HepG2 (cell line): ENCODE data around the gene TRIM8. TPM values are rescaled to one million over a fixed set of nuclear protein-coding genes. Genes with fewer than 3 reads are reported as not detected.

ENCODE experiments used
- ATAC-seq: fragments of 200-7000 bp; cut with Tn5 transposase; 3 replicates; pipeline ENCODE4 v1.9.1; 2020; ENCODE audit warnings: mild to moderate bottlenecking, moderate library complexity
- BruUV-seq: library from RNA; stranded (reverse); fragments of 400-500 nt; replicated peaks from 2 replicates; lab custom pipeline; 2021; lab: Mats Ljungman, UMichigan
- CTCF ChIA-PET: fragments of 300-600 bp; formaldehyde crosslinking; extraction: SDS; loops from one replicate; lab custom pipeline; 2021; ENCODE audit warnings: low total read pairs, inconsistent platforms, low intra/inter-chr PET ratio; lab: Yijun Ruan, JAX
- POLR2A ChIA-PET: fragments of 350-600 bp; sonication (Branson Sonifier 250); formaldehyde crosslinking; loops from one replicate; lab custom pipeline; 2020; ENCODE audit warnings: antibody characterized with exemption, inconsistent platforms; lab: Yijun Ruan, JAX
- DNase-seq: peaks from one replicate; pipeline ENCODE4 v3.0.0-alpha.2; 2015; ENCODE audit warnings: low spot score
- FAIRE-seq: peaks from 3 replicates; lab custom pipeline; 2011; peaks lifted over from hg19 to GRCh38; lab: Jason Lieb, UNC
- H2AFZ ChIP-seq: one replicate; pipeline ENCODE4 v1.6.1; 2011; ENCODE audit warnings: low read length, inconsistent platforms
- H3K27ac ChIP-seq: fragments of 300-600 bp; 3 replicates; pipeline ENCODE4 v1.8.0; 2011; ENCODE audit warnings: mixed run types, mild to moderate bottlenecking, mixed read lengths, low read length, inconsistent platforms; ENCODE audit not compliant: insufficient read depth; ENCODE audit errors: extremely low read length
- H3K27me3 ChIP-seq, 2 experiments: fragments of 200-600 bp in 1 of 2; 2 replicates in 1 of 2; 3 replicates in 1 of 2; pipeline versions ENCODE4 v1.6.0 to v1.8.0; 2011; ENCODE audit warnings: low read length in 2 of 2, mild to moderate bottlenecking in 2 of 2, moderate library complexity in 2 of 2, inconsistent platforms in 1 of 2; ENCODE audit not compliant: insufficient read depth in 2 of 2, control insufficient read depth in 1 of 2
- H3K36me3 ChIP-seq, 2 experiments: fragments of 200-600 bp in 1 of 2; replicated peaks in 1 of 2; 2 replicates in 1 of 2; 3 replicates in 1 of 2; pipeline versions ENCODE4 v1.5.1 to v1.8.0; 2011; ENCODE audit warnings: low read length in 2 of 2, inconsistent platforms in 1 of 2; ENCODE audit not compliant: insufficient read depth in 2 of 2, control insufficient read depth in 1 of 2
- H3K4me1 ChIP-seq: 2 replicates; pipeline ENCODE4 v1.5.1; 2012; ENCODE audit warnings: low read length, inconsistent platforms; ENCODE audit not compliant: insufficient read depth
- H3K4me2 ChIP-seq: 2 replicates; pipeline ENCODE4 v1.6.0; 2011; ENCODE audit warnings: low read depth, low read length, inconsistent platforms
- H3K4me3 ChIP-seq, 3 experiments: fragments of 200-600 bp in 1 of 3; sonication (generic), shearing (Covaris generic) in 1 of 3; replicated peaks in 1 of 3; 2 replicates each; pipeline ENCODE4 v1.5.1; 2011 to 2016; ENCODE audit warnings: low read length in 3 of 3, inconsistent platforms in 2 of 3, low read depth in 2 of 3, mild to moderate bottlenecking in 2 of 3, control low read depth in 1 of 3, mixed read lengths in 1 of 3; ENCODE audit not compliant: insufficient read depth in 1 of 3
- H3K79me2 ChIP-seq: one replicate; pipeline ENCODE4 v1.6.1; 2011; ENCODE audit warnings: low read length, inconsistent platforms; ENCODE audit not compliant: insufficient read depth
- H3K9ac ChIP-seq: 2 replicates; pipeline ENCODE4 v1.6.0; 2011; ENCODE audit warnings: mild to moderate bottlenecking, low read depth, low read length, inconsistent platforms; ENCODE audit not compliant: insufficient read depth
- H3K9me3 ChIP-seq: 2 replicates; pipeline ENCODE4 v1.5.1; 2012; ENCODE audit warnings: mild to moderate bottlenecking, low read length
- H4K20me1 ChIP-seq: 2 replicates; pipeline ENCODE4 v1.6.0; 2011; ENCODE audit warnings: inconsistent platforms, mild to moderate bottlenecking, low read length, moderate library complexity; ENCODE audit not compliant: insufficient read depth
- PAF1 ChIP-seq: IDR thresholded peaks from 2 replicates; pipeline ENCODE4 v1.6.1; 2016; ENCODE audit warnings: missing genetic modification reagents, missing compliant biosample characterization
- PAX8 ChIP-seq: sonication (generic); formaldehyde crosslinking; IDR thresholded peaks from 2 replicates; pipeline ENCODE4 v1.8.0; 2022; ENCODE audit warnings: mild to moderate bottlenecking, missing genetic modification reagents, borderline replicate concordance
- PREB ChIP-seq: sonication (generic); formaldehyde crosslinking; IDR thresholded peaks from 2 replicates; pipeline ENCODE4 v1.4.0; 2020; ENCODE audit warnings: missing genetic modification reagents
- THAP7 ChIP-seq: sonication (generic); formaldehyde crosslinking; IDR thresholded peaks from 2 replicates; pipeline ENCODE4 v1.8.1; 2023; ENCODE audit warnings: mild to moderate bottlenecking, missing genetic modification reagents
- ZNF142 ChIP-seq: sonication (generic); formaldehyde crosslinking; IDR thresholded peaks from 2 replicates; pipeline ENCODE4 v1.4.0; 2020; ENCODE audit warnings: missing genetic modification reagents
- ZNF414 ChIP-seq: sonication (generic); formaldehyde crosslinking; IDR thresholded peaks from 2 replicates; pipeline ENCODE4 v1.5.0; 2020; ENCODE audit warnings: missing genetic modification reagents
- ZNF512B ChIP-seq: sonication (generic); formaldehyde crosslinking; IDR thresholded peaks from 2 replicates; pipeline ENCODE4 v1.5.1; 2020; ENCODE audit warnings: missing genetic modification reagents, mild to moderate bottlenecking, borderline replicate concordance
- WGBS: methylation state at CpG from one replicate; pipeline ENCODE4 v1.1.6; 2017; ENCODE audit warnings: low lambda C conversion rate; 5-methylcytosine and 5-hydroxymethylcytosine counted together
- in situ Hi-C: cut with HindIII; loops from 2 replicates; pipeline ENCODE4 v1.10.0; 2017; ENCODE audit warnings: low pct_unique_long_range_greater_than_20kb; ENCODE audit not compliant: extremely low pct_ligation_motif_present
- intact Hi-C: fragments of 100-400 bp; cut with micrococcal nuclease; formaldehyde crosslinking; loops from one replicate; pipeline ENCODE4 v1.10.0; 2022; ENCODE audit not compliant: unreplicated experiment
- polyA plus RNA-seq, 8 experiments: library from polyadenylated mRNA; depleted of rRNA in 3 of 8; stranded (reverse) in 7 of 8; unstranded in 1 of 8; fragments of >200 nt; fragmentation: Illumina TruSeq in 4 of 8; extraction: Trizol in 4 of 8; gene quantifications; 2 replicates each; pipeline versions ENCODE4 v1.2.1 to v1.2.3, GENCODE V29; 2011 to 2016; ENCODE audit warnings: low read depth in 4 of 8, missing spikeins in 1 of 8, mixed read lengths in 1 of 8; ENCODE audit not compliant: insufficient read depth in 1 of 8
- total RNA-seq, 5 experiments: library from RNA; depleted of rRNA; stranded (reverse); fragments of >200 nt; fragmentation: Illumina TruSeq; extraction: Trizol; gene quantifications; 2 replicates each; pipeline ENCODE4 v1.2.3, GENCODE V29; 2016; ENCODE audit warnings: low read depth in 1 of 5

The TRIM8 gene
- total and polyA plus RNA-seq, 2 of the 13 experiments (the other 11 are each of a cell fraction or from before 2014, with no cell fraction given) = 38.9 to 66.5 TPM

- TF ChIP-seq ZNF512B (CRISPR knock-in tag) (no peak), PAX8 (CRISPR knock-in tag) (no peak), PAF1 (CRISPR knock-in tag) (no peak), ZNF414 (CRISPR knock-in tag) (no peak)
Measured at GRCh38 chr10:102633287-102633686, 11.0 kb upstream of the TRIM8 start (continued).

- WGBS = 68% methylated on average over 4 of the region's 5 CpGs
- Histone ChIP-seq H3K4me3 (no peak overlapping the region), H4K20me1 (no peaks in the 10 kb centered on the region), H3K9me3 (no peaks in the 10 kb centered on the region), H3K4me1 (peaks cover 54% of the 10 kb centered on the region), H3K79me2 (no peaks in the 10 kb centered on the region), H2AFZ (no peak overlapping the region), H3K9ac (no peak overlapping the region), H3K27ac (no peak overlapping the region), H3K27me3 (no peaks in the 10 kb centered on the region), H3K4me2 (no peak overlapping the region), H3K36me3 (no peaks in the 10 kb centered on the region; a peak in 1 of 5 replicates)
- CTCF ChIA-PET = no interaction called here
- in situ Hi-C loops (no loop called here), intact Hi-C loops (no loop called here)
- POLR2A ChIA-PET = interaction anchor here (1.2 kb wide), 1 partner anchor 8 kb away, joined by 6 read pairs; no protein-coding TSS in a partner anchor
- no TSS peak for BruUV-seq
- DNase-seq (no peak), ATAC-seq (no peak; the same call in 1 of the 3 replicates), FAIRE-seq (no peak)
- TF ChIP-seq THAP7 (CRISPR knock-in tag) = no peak
- TF ChIP-seq PREB = no peak
- no peak for TF ChIP-seq ZNF142 (CRISPR knock-in tag)
Measured at GRCh38 chr10:102633848-102634247, 10.4 kb upstream of the TRIM8 start.
